Liver (tissue), 9 donors: Measurements from ENCODE around the gene TMEM41A. TPM values are rescaled to one million over a fixed set of nuclear protein-coding genes. Genes with fewer than 3 reads are reported as not detected.

Experiments used
- DNase-seq: peaks from one replicate; pipeline ENCODE4 v3.0.0-alpha.2; 2017; ENCODE audit warnings: low spot score
- H3K27ac ChIP-seq, 2 donors: one replicate each; pipeline ENCODE4 v1.7.0; 2013; ENCODE audit warnings: inconsistent platforms in 2 of 2, low read length in 2 of 2, control low read depth in 1 of 2, low read depth in 1 of 2, mild to moderate bottlenecking in 1 of 2
- H3K27me3 ChIP-seq, 4 donors: one replicate each; pipeline versions ENCODE4 v1.6.1 to v1.7.0; 2013; ENCODE audit warnings: low read length in 3 of 4, inconsistent platforms in 1 of 4, mild to moderate bottlenecking in 1 of 4, moderate library complexity in 1 of 4; ENCODE audit not compliant: control insufficient read depth in 4 of 4, insufficient read depth in 4 of 4
- H3K36me3 ChIP-seq, 4 donors: one replicate each; pipeline versions ENCODE4 v1.6.1 to v1.7.0; 2013; ENCODE audit warnings: low read length in 3 of 4, mild to moderate bottlenecking in 3 of 4, low read depth in 1 of 4, moderate library complexity in 1 of 4; ENCODE audit not compliant: control insufficient read depth in 4 of 4, insufficient read depth in 3 of 4
- H3K4me1 ChIP-seq, 4 donors: one replicate each; pipeline versions ENCODE4 v1.6.1 to v1.7.0; 2013; ENCODE audit warnings: low read length in 3 of 4, mild to moderate bottlenecking in 3 of 4, moderate library complexity in 1 of 4; ENCODE audit not compliant: control insufficient read depth in 4 of 4, insufficient read depth in 4 of 4
- H3K4me3 ChIP-seq, 3 donors: one replicate each; pipeline versions ENCODE4 v1.6.1 to v1.7.0; 2013; ENCODE audit warnings: low read length in 3 of 3, control low read depth in 1 of 3, low read depth in 1 of 3, mild to moderate bottlenecking in 1 of 3
- H3K9ac ChIP-seq, 2 donors: one replicate each; pipeline ENCODE4 v1.7.0; 2013; ENCODE audit warnings: low read length in 2 of 2, mild to moderate bottlenecking in 2 of 2, moderate library complexity in 2 of 2, control low read depth in 1 of 2, low read depth in 1 of 2
- H3K9me3 ChIP-seq, 4 donors: one replicate each; pipeline versions ENCODE4 v1.6.1 to v1.7.0; 2013; ENCODE audit warnings: low read length in 3 of 4; ENCODE audit not compliant: control insufficient read depth in 4 of 4
- CTCF ChIP-seq: fragments of 150-350 bp; IDR thresholded peaks from 2 replicates; pipeline ENCODE4 v1.5.1; 2017; ENCODE audit warnings: improper control_type of control experiment, low read depth, low read length; ENCODE audit not compliant: missing input control
- EGR1 ChIP-seq, 2 donors: IDR thresholded peaks; 2 replicates each; pipeline ENCODE4 v1.6.1; 2016 to 2018; ENCODE audit warnings: antibody characterized with exemption in 2 of 2, low read depth in 2 of 2
- FOXA1 ChIP-seq: IDR thresholded peaks from 2 replicates; pipeline ENCODE4 v1.6.1; 2016; ENCODE audit warnings: antibody characterized with exemption
- FOXA2 ChIP-seq: IDR thresholded peaks from 2 replicates; pipeline ENCODE4 v1.6.1; 2016; ENCODE audit warnings: antibody characterized with exemption
- GABPA ChIP-seq, 2 donors: IDR thresholded peaks in 1 of 2; conservative IDR thresholded peaks in 1 of 2; 2 replicates each; pipeline ENCODE4 v1.6.1; 2016; ENCODE audit warnings: antibody characterized with exemption in 2 of 2, mild to moderate bottlenecking in 1 of 2, moderate library complexity in 1 of 2
- HNF4A ChIP-seq, 2 donors: conservative IDR thresholded peaks; 2 replicates each; pipeline ENCODE4 v1.6.1; 2016; ENCODE audit warnings: antibody characterized with exemption in 2 of 2, mild to moderate bottlenecking in 2 of 2
- HNF4G ChIP-seq: IDR thresholded peaks from 2 replicates; pipeline ENCODE4 v1.6.1; 2016; ENCODE audit warnings: antibody characterized with exemption
- JUND ChIP-seq, 2 donors: IDR thresholded peaks; 2 replicates each; pipeline ENCODE4 v1.6.1; 2016; ENCODE audit warnings: antibody characterized with exemption in 2 of 2
- NR2F2 ChIP-seq: IDR thresholded peaks from 2 replicates; pipeline ENCODE4 v1.6.1; 2016; ENCODE audit warnings: antibody characterized with exemption
- RAD21 ChIP-seq, 2 donors: IDR thresholded peaks; 2 replicates each; pipeline ENCODE4 v1.6.1; 2016; ENCODE audit warnings: antibody characterized with exemption in 2 of 2, mild to moderate bottlenecking in 2 of 2
- REST ChIP-seq: IDR thresholded peaks from 2 replicates; pipeline ENCODE4 v1.6.1; 2016; ENCODE audit warnings: antibody characterized with exemption, mild to moderate bottlenecking
- RXRA ChIP-seq, 2 donors: IDR thresholded peaks; 2 replicates each; pipeline ENCODE4 v1.6.1; 2017 to 2018; ENCODE audit warnings: antibody characterized with exemption in 2 of 2, mild to moderate bottlenecking in 1 of 2
- SP1 ChIP-seq: IDR thresholded peaks from 2 replicates; pipeline ENCODE4 v1.6.1; 2018; ENCODE audit warnings: antibody characterized with exemption, mild to moderate bottlenecking
- TAF1 ChIP-seq: conservative IDR thresholded peaks from 2 replicates; pipeline ENCODE4 v1.6.1; 2016; ENCODE audit warnings: antibody characterized with exemption, mild to moderate bottlenecking
- YY1 ChIP-seq: IDR thresholded peaks from 2 replicates; pipeline ENCODE4 v1.6.1; 2016; ENCODE audit warnings: antibody characterized with exemption, mild to moderate bottlenecking
- ZBTB33 ChIP-seq: IDR thresholded peaks from 2 replicates; pipeline ENCODE4 v1.6.1; 2016; ENCODE audit warnings: antibody characterized with exemption
- WGBS: extraction: QIAGEN DNeasy Blood & Tissue Kit; methylation state at CpG from one replicate; pipeline ENCODE4 v1.1.7; 2013; 5-methylcytosine and 5-hydroxymethylcytosine counted together
- polyA plus RNA-seq, 2 donors: library from polyadenylated mRNA; stranded (reverse) in 1 of 2; unstranded in 1 of 2; fragments of 200-250 nt in 1 of 2; fragments of >200 nt in 1 of 2; fragmentation: Nextera tagmentation in 1 of 2; extraction: Ambion mirVana in 1 of 2; gene quantifications; one replicate each; pipeline versions ENCODE4 v1.2.1 to v1.2.3, GENCODE V29; 2013 to 2015
- total RNA-seq, 2 donors: library from RNA; depleted of rRNA; stranded (reverse); fragments of >200 nt; gene quantifications; one replicate each; pipeline ENCODE4 v1.2.3, GENCODE V29; 2014
- donor health status: healthy.
- donor health status: healthy.
- donor health status: healthy.
- donor health status: healthy.
- donor health status: healthy.

The TMEM41A gene
- total and polyA plus RNA-seq, 4 donors = 9.5 to 19.6 (median 12.9) TPM

GRCh38 chr3:185507883-185508282, 9.0 kb upstream of the TMEM41A start:
- no peak for TF ChIP-seq NR2F2
- TF ChIP-seq HNF4G = no peak
- TF ChIP-seq RXRA (IDR thresholded peaks at IDR 0.05) = no peak
- no peak for TF ChIP-seq CTCF
- no peak for TF ChIP-seq GABPA (IDR thresholded peaks at IDR 0.05 in 1 of 2, conservative IDR thresholded peaks at IDR 0.05 in 1 of 2)
- no peak for TF ChIP-seq JUND (IDR thresholded peaks at IDR 0.05)
- no peak for TF ChIP-seq FOXA2
- TF ChIP-seq REST = no peak
- no peak for TF ChIP-seq ZBTB33
- no peak for TF ChIP-seq SP1
- no peak for TF ChIP-seq HNF4A (conservative IDR thresholded peaks at IDR 0.05)
- TF ChIP-seq YY1 = no peak
- TF ChIP-seq TAF1 = no peak
- no peak for TF ChIP-seq EGR1 (IDR thresholded peaks at IDR 0.05; ENCODE audit: low read depth in 2 of 2)
- no peak for TF ChIP-seq FOXA1
- no peak for TF ChIP-seq RAD21 (IDR thresholded peaks at IDR 0.05)

GRCh38 chr3:185504636-185505035, 5.8 kb upstream of the TMEM41A start:
- no peaks in the 10 kb centered on the region for H3K27me3 ChIP-seq
- no peaks in the 10 kb centered on the region for H3K9me3 ChIP-seq
- H3K4me1 ChIP-seq = no peaks in the 10 kb centered on the region
- H3K9ac ChIP-seq = no peak overlapping the region
- H3K4me3 ChIP-seq = no peak overlapping the region
- no peak overlapping the region for H3K27ac ChIP-seq
- no peaks in the 10 kb centered on the region for H3K36me3 ChIP-seq
- TF ChIP-seq FOXA2 (peak; percentile 46), JUND (IDR thresholded peaks at IDR 0.05) (no peak)
- no peak for DNase-seq
- 57% methylated on average over 3 of the region's 3 CpGs for WGBS

More at GRCh38 chr3:185507883-185508282, 9.0 kb upstream of the TMEM41A start:
- no peaks in the 10 kb centered on the region for H3K27me3 ChIP-seq
- H3K4me3 ChIP-seq = no peak overlapping the region
- 67% methylated on average over 6 of the region's 6 CpGs for WGBS
- H3K27ac ChIP-seq = no peak overlapping the region
- H3K9me3 ChIP-seq = no peaks in the 10 kb centered on the region
- no peak for DNase-seq
- H3K4me1 ChIP-seq = peaks cover 0 to 10% (median 4%) of the 10 kb centered on the region in 4 donors
- H3K36me3 ChIP-seq = no peaks in the 10 kb centered on the region
- no peak overlapping the region for H3K9ac ChIP-seq
